ENCODE measurements around the gene MCC. TPM values are rescaled to one million over a fixed set of nuclear protein-coding genes. Genes with fewer than 3 reads are reported as not detected.

The MCC gene
- total RNA-seq, 2 experiments from 2014 or later, result 2.9 to 3.3 TPM

- Mint-ChIP-seq H3K27ac (no peak overlapping the region), H3K4me1 (peaks cover 28% of the 10 kb centered on the region), H3K36me3 (ENCODE audit: low read depth) (peaks cover 6% of the 10 kb centered on the region), H3K9me3 (peaks cover 7% of the 10 kb centered on the region), H3K27me3 (peaks cover 19% of the 10 kb centered on the region), H3K4me3 (no peak overlapping the region)
- CTCF ChIA-PET, result no interaction called here
- DNase-seq, result no peak
- POLR2A ChIA-PET, result no interaction called here
Observed at GRCh38 chr5:113373426-113373825, 114.8 kb downstream of the MCC start.

GRCh38 chr5:113371721-113372196 is 116.5 kb downstream of the MCC start:
- Mint-ChIP-seq H3K36me3 (ENCODE audit: low read depth) (peaks cover 2% of the 10 kb centered on the region), H3K4me3 (no peak overlapping the region), H3K27ac (no peak overlapping the region), H3K9me3 (peaks cover 2% of the 10 kb centered on the region), H3K27me3 (peaks cover 26% of the 10 kb centered on the region), H3K4me1 (peaks cover 15% of the 10 kb centered on the region)
- POLR2A ChIA-PET, result no interaction called here
- DNase-seq, result no peak
- CTCF ChIA-PET, result no interaction called here

GRCh38 chr5:113367586-113367985 is 120.7 kb downstream of the MCC start:
- ChIA-PET CTCF (no interaction called here), POLR2A (no interaction called here)
- Mint-ChIP-seq H3K9me3 (peaks cover 16% of the 10 kb centered on the region), H3K4me3 (no peak overlapping the region), H3K27ac (no peak overlapping the region), H3K4me1 (no peaks in the 10 kb centered on the region), H3K36me3 (ENCODE audit: low read depth) (peaks cover 7% of the 10 kb centered on the region), H3K27me3 (peaks cover 36% of the 10 kb centered on the region)
- DNase-seq, result no peak

GRCh38 chr5:113364466-113364865 is 123.8 kb downstream of the MCC start:
- H3K27me3 Mint-ChIP-seq, result peaks cover 31% of the 10 kb centered on the region
- POLR2A ChIA-PET, result no interaction called here

GRCh38 chr5:113361701-113362100 is 126.6 kb downstream of the MCC start:
- no peak overlapping the region for H3K4me3 Mint-ChIP-seq
- ChIA-PET CTCF (interaction anchor here (0.5 to 0.6 kb wide), 2 partner anchors 261 to 265 kb away, joined by 3 read pairs; no protein-coding TSS in a partner anchor), POLR2A (interaction anchor here (0.6 kb wide), 1 partner anchor 42 kb away, joined by 3 read pairs; no protein-coding TSS in a partner anchor)
- peaks cover 7% of the 10 kb centered on the region for H3K36me3 Mint-ChIP-seq (ENCODE audit: low read depth)
- DNase-seq, result no peak
- H3K9me3 Mint-ChIP-seq, result peaks cover 16% of the 10 kb centered on the region
- H3K27ac Mint-ChIP-seq, result no peak overlapping the region
- peaks cover 19% of the 10 kb centered on the region for H3K27me3 Mint-ChIP-seq
- H3K4me1 Mint-ChIP-seq, result no peaks in the 10 kb centered on the region

More at GRCh38 chr5:113364466-113364865, 123.8 kb downstream of the MCC start:
- H3K4me1 Mint-ChIP-seq, result no peaks in the 10 kb centered on the region
- peaks cover 7% of the 10 kb centered on the region for H3K36me3 Mint-ChIP-seq (ENCODE audit: low read depth)
- no peak overlapping the region for H3K27ac Mint-ChIP-seq
- CTCF ChIA-PET, result interaction anchor here (0.9 kb wide), 1 partner anchor 14 kb away, joined by 3 read pairs; no protein-coding TSS in a partner anchor
- no peak overlapping the region for H3K4me3 Mint-ChIP-seq
- peaks cover 16% of the 10 kb centered on the region for H3K9me3 Mint-ChIP-seq
- DNase-seq, result no peak

GRCh38 chr5:113359419-113359818 is 128.8 kb downstream of the MCC start:
- Mint-ChIP-seq H3K36me3 (ENCODE audit: low read depth) (peaks cover 2% of the 10 kb centered on the region), H3K4me3 (no peak overlapping the region), H3K27ac (no peak overlapping the region), H3K27me3 (peaks cover 5% of the 10 kb centered on the region), H3K9me3 (peaks cover 4% of the 10 kb centered on the region), H3K4me1 (no peaks in the 10 kb centered on the region)
- POLR2A ChIA-PET, result no interaction called here
- CTCF ChIA-PET, result no interaction called here
- no peak for DNase-seq

- DNase-seq, result no peak
- ChIA-PET POLR2A (no interaction called here), CTCF (interaction anchor here (0.6 kb wide), 1 partner anchor 16 kb away, joined by 3 read pairs; no protein-coding TSS in a partner anchor)
- peaks cover 3% of the 10 kb centered on the region for H3K9me3 Mint-ChIP-seq
- no peak overlapping the region for H3K27ac Mint-ChIP-seq
- no peaks in the 10 kb centered on the region for H3K36me3 Mint-ChIP-seq (ENCODE audit: low read depth)
- H3K4me3 Mint-ChIP-seq, result no peak overlapping the region
- peaks cover 5% of the 10 kb centered on the region for H3K27me3 Mint-ChIP-seq
- no peaks in the 10 kb centered on the region for H3K4me1 Mint-ChIP-seq
Observed at GRCh38 chr5:113358696-113359095, 129.6 kb downstream of the MCC start.

- ChIA-PET CTCF (interaction anchor here (0.6 kb wide), 1 partner anchor 16 kb away, joined by 3 read pairs; no protein-coding TSS in a partner anchor), POLR2A (no interaction called here)
- Mint-ChIP-seq H3K27me3 (peaks cover 5% of the 10 kb centered on the region), H3K36me3 (ENCODE audit: low read depth) (no peaks in the 10 kb centered on the region), H3K4me3 (no peak overlapping the region), H3K9me3 (no peaks in the 10 kb centered on the region), H3K4me1 (no peaks in the 10 kb centered on the region), H3K27ac (no peak overlapping the region)
- DNase-seq, result no peak
Observed at GRCh38 chr5:113357696-113358476, 130.4 kb downstream of the MCC start.

GRCh38 chr5:113356487-113356886 is 131.8 kb downstream of the MCC start:
- Mint-ChIP-seq H3K27ac (no peak overlapping the region), H3K9me3 (no peaks in the 10 kb centered on the region), H3K27me3 (peaks cover 8% of the 10 kb centered on the region), H3K4me3 (no peak overlapping the region), H3K4me1 (no peaks in the 10 kb centered on the region), H3K36me3 (ENCODE audit: low read depth) (no peaks in the 10 kb centered on the region)
- CTCF ChIA-PET, result no interaction called here
- DNase-seq, result no peak
- POLR2A ChIA-PET, result no interaction called here

- H3K36me3 Mint-ChIP-seq (ENCODE audit: low read depth), result no peaks in the 10 kb centered on the region
- peaks cover 20% of the 10 kb centered on the region for H3K27me3 Mint-ChIP-seq
- H3K4me1 Mint-ChIP-seq, result no peaks in the 10 kb centered on the region
- no peak overlapping the region for H3K4me3 Mint-ChIP-seq
- DNase-seq, result no peak
- H3K27ac Mint-ChIP-seq, result no peak overlapping the region
- no peaks in the 10 kb centered on the region for H3K9me3 Mint-ChIP-seq
- ChIA-PET POLR2A (no interaction called here), CTCF (interaction anchor here (1.1 kb wide), 1 partner anchor 20 kb away, joined by 3 read pairs; no protein-coding TSS in a partner anchor)
Observed at GRCh38 chr5:113354055-113354454, 134.2 kb downstream of the MCC start.

GRCh38 chr5:113347572-113347971 is 140.7 kb downstream of the MCC start:
- Mint-ChIP-seq H3K36me3 (ENCODE audit: low read depth) (no peaks in the 10 kb centered on the region), H3K4me3 (no peak overlapping the region), H3K27ac (no peak overlapping the region), H3K9me3 (no peaks in the 10 kb centered on the region), H3K4me1 (no peaks in the 10 kb centered on the region), H3K27me3 (peaks cover 41% of the 10 kb centered on the region)
- POLR2A ChIA-PET, result no interaction called here
- CTCF ChIA-PET, result no interaction called here
- no peak for DNase-seq

GRCh38 chr5:113344973-113345940 is 143.0 kb downstream of the MCC start:
- peaks cover 36% of the 10 kb centered on the region for H3K27me3 Mint-ChIP-seq
- H3K27ac Mint-ChIP-seq, result no peak overlapping the region
- ChIA-PET CTCF (interaction anchor here (0.9 kb wide), 2 partner anchors 15 to 806 kb away, joined by 3 read pairs; no protein-coding TSS in a partner anchor), POLR2A (no interaction called here)
- no peaks in the 10 kb centered on the region for H3K9me3 Mint-ChIP-seq
- H3K4me1 Mint-ChIP-seq, result peaks cover 4% of the 10 kb centered on the region
- no peak for DNase-seq
- no peak overlapping the region for H3K4me3 Mint-ChIP-seq
- no peaks in the 10 kb centered on the region for H3K36me3 Mint-ChIP-seq (ENCODE audit: low read depth)

- peaks cover 22% of the 10 kb centered on the region for H3K27me3 Mint-ChIP-seq
- ChIA-PET CTCF (no interaction called here), POLR2A (no interaction called here)
- no peaks in the 10 kb centered on the region for H3K9me3 Mint-ChIP-seq
- no peak for DNase-seq
- no peak overlapping the region for H3K4me3 Mint-ChIP-seq
- H3K27ac Mint-ChIP-seq, result no peak overlapping the region
- peaks cover 4% of the 10 kb centered on the region for H3K4me1 Mint-ChIP-seq
- no peaks in the 10 kb centered on the region for H3K36me3 Mint-ChIP-seq (ENCODE audit: low read depth)
Observed at GRCh38 chr5:113343343-113343742, 144.9 kb downstream of the MCC start.

Measured in activated CD4-positive, alpha-beta T cell treated with anti-CD3 and anti-CD28 coated beads, Interleukin-2, amount 10 ng/mL, durations not matched to agents 7 days and 5 days (primary cell).